22Rv1 (cell line): ENCODE measurements around the gene NRXN3.

Source experiments
- H3K27ac ChIP-seq: fragments of 450-650 bp; 2 replicates; pipeline ENCODE4 v1.5.1; 2017
- ZFX ChIP-seq: fragments of 450-650 bp; IDR thresholded peaks from 2 replicates; pipeline ENCODE4 v1.6.1; 2017; ENCODE audit warnings: antibody characterized with exemption, borderline replicate concordance
- TF ChIP-seq, protein P1 (sequence below): fragments of 450-650 bp; IDR thresholded peaks from 2 replicates; pipeline ENCODE4 v1.5.1; 2017; ENCODE audit warnings: mild to moderate bottlenecking

Gene NRXN3

DNA sequence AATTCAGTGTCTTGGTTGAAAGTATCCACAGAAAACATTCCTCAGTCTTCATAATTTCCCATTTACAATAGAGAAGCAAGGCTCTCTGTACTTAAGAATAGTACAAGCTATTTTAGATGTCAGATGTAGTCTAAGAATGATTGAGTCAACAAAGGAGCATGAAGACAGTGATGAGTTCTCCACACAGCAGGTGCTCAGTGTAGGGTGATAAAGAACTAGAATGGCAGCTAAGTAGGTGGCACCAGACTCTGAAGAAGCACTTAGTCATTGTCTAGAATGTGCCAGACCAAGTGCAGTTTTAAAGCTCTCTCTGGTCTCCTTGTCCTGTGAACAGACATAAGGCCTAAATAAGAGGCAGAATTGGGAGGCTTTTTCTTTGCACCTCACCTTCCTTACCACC, 504.6 kb downstream of the NRXN3 start:
- H3K27ac ChIP-seq = no peak overlapping the region
- no peak for TF ChIP-seq ZFX
- TF ChIP-seq, protein P1, sequence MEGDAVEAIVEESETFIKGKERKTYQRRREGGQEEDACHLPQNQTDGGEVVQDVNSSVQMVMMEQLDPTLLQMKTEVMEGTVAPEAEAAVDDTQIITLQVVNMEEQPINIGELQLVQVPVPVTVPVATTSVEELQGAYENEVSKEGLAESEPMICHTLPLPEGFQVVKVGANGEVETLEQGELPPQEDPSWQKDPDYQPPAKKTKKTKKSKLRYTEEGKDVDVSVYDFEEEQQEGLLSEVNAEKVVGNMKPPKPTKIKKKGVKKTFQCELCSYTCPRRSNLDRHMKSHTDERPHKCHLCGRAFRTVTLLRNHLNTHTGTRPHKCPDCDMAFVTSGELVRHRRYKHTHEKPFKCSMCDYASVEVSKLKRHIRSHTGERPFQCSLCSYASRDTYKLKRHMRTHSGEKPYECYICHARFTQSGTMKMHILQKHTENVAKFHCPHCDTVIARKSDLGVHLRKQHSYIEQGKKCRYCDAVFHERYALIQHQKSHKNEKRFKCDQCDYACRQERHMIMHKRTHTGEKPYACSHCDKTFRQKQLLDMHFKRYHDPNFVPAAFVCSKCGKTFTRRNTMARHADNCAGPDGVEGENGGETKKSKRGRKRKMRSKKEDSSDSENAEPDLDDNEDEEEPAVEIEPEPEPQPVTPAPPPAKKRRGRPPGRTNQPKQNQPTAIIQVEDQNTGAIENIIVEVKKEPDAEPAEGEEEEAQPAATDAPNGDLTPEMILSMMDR = no peak

DNA sequence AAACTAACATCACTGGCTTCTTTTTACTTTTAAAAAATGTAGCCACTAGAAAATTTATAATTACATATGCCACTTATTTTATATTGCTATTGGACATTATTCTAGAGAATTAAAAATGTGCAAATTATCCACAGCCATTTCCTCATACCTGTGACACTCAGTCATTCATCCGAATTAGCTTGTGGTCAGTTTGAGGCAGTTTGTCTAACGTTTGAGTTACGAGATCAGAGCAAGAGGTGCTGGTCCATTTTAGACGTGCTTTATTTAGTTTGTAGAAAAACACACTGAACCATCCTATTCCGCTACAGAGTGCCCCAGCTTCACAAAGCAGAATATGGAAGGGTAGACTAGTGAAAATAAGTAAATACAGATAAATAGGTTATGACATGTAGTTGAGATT, 513.0 kb downstream of the NRXN3 start:
- no peak overlapping the region for H3K27ac ChIP-seq
- TF ChIP-seq ZFX = no peak
- TF ChIP-seq, protein P1 = no peak

- TF ChIP-seq, protein P1 = no peak
- no peak for TF ChIP-seq ZFX
- no peak overlapping the region for H3K27ac ChIP-seq
Observed at GRCh38 chr14:78683981-78684380, 513.8 kb downstream of the NRXN3 start.

GRCh38 chr14:78688503-78688902, 518.3 kb downstream of the NRXN3 start:
- TF ChIP-seq, protein P1 = no peak
- no peak for TF ChIP-seq ZFX
- H3K27ac ChIP-seq = no peak overlapping the region

DNA sequence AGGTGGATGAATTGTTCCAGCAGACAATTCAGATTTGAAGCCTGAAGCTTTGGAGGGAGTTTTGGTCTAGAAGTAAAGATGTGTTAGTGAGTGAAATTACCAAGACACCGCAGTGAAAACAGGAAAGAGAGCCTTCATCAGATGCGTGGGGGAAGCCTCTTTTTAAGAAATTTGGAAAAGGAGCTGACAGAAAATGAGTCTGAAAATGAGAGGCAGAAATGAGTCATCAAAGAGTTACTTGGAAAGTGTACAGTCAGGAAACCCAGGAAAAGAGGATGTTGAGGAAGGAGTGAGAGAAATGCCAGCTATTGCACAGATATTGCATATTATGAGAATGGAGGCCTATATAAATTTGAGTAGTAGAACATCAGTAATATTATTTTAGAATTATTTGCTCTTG, 520.7 kb downstream of the NRXN3 start:
- no peak for TF ChIP-seq ZFX
- TF ChIP-seq, protein P1 = no peak

GRCh38 chr14:78697341-78697740, 527.2 kb downstream of the NRXN3 start:
- TF ChIP-seq, protein P1 = peak; percentile 69
- no peak for TF ChIP-seq ZFX
- no peak overlapping the region for H3K27ac ChIP-seq

More for the DNA sequence above, 520.7 kb downstream of the NRXN3 start:
- no peak overlapping the region for H3K27ac ChIP-seq

GRCh38 chr14:78698991-78699390, 528.8 kb downstream of the NRXN3 start:
- H3K27ac ChIP-seq = no peak overlapping the region
- TF ChIP-seq, protein P1 = no peak
- no peak for TF ChIP-seq ZFX
